PC-3 (cell line): ENCODE measurements around the gene NKIRAS2. TPM values are rescaled to one million over a fixed set of nuclear protein-coding genes. Genes with fewer than 3 reads are reported as not detected.

Experiments used
- ATAC-seq: fragments of 200-7000 bp; cut with Tn5 transposase; 2 replicates; pipeline ENCODE4 v1.9.1; 2020; ENCODE audit warnings: mild to moderate bottlenecking, moderate library complexity
- BruUV-seq: library from RNA; stranded (reverse); fragments of 400-500 nt; replicated peaks from 2 replicates; lab custom pipeline; 2021; lab: Mats Ljungman, UMichigan
- CTCF ChIA-PET: fragments of 300-600 bp; sonication (Branson Sonifier 250); formaldehyde crosslinking; loops from one replicate; lab custom pipeline; 2022; ENCODE audit warnings: antibody characterized with exemption; lab: Charles Lee
- POLR2A ChIA-PET: fragments of 300-600 bp; sonication (Branson Sonifier 250); formaldehyde crosslinking; loops from one replicate; lab custom pipeline; 2022; ENCODE audit warnings: antibody characterized with exemption; ENCODE audit not compliant: unreplicated experiment; lab: Charles Lee
- DNase-seq: peaks from one replicate; pipeline ENCODE4 v3.0.0-alpha.2; 2015
- H2AFZ ChIP-seq: fragments of 300-600 bp; sonication (generic); 2 replicates; pipeline ENCODE4 v1.6.0; 2016; ENCODE audit warnings: antibody characterized with exemption, low read length
- H3F3A ChIP-seq: fragments of 300-600 bp; sonication (generic); one replicate; pipeline ENCODE4 v1.6.0; 2017; ENCODE audit warnings: antibody characterized with exemption, low read length, control low read depth, mild to moderate bottlenecking; ENCODE audit not compliant: unreplicated experiment
- H3K27ac ChIP-seq: fragments of 300-600 bp; sonication (generic); 2 replicates; pipeline ENCODE4 v1.5.1; 2016; ENCODE audit warnings: mild to moderate bottlenecking, low read length
- H3K27me3 ChIP-seq: fragments of 300-600 bp; sonication (generic); 2 replicates; pipeline ENCODE4 v1.6.1; 2016; ENCODE audit warnings: low read length, mixed read lengths
- H3K36me3 ChIP-seq: fragments of 300-600 bp; sonication (generic); 2 replicates; pipeline ENCODE4 v1.6.1; 2016; ENCODE audit warnings: low read depth, mixed run types, low read length, mixed read lengths
- H3K4me1 ChIP-seq: fragments of 300-600 bp; sonication (generic); 2 replicates; pipeline ENCODE4 v1.5.1; 2016; ENCODE audit warnings: low read length; ENCODE audit not compliant: insufficient read depth
- H3K4me2 ChIP-seq: fragments of 300-600 bp; sonication (generic); 2 replicates; pipeline ENCODE4 v1.6.0; 2016; ENCODE audit warnings: low read length
- H3K4me3 ChIP-seq: fragments of 300-600 bp; sonication (generic); 2 replicates; pipeline ENCODE4 v1.5.1; 2016; ENCODE audit warnings: mild to moderate bottlenecking, low read length, mixed read lengths
- H3K79me2 ChIP-seq: fragments of 300-600 bp; sonication (generic); 2 replicates; pipeline ENCODE4 v1.6.1; 2017; ENCODE audit warnings: low read length, mixed read lengths
- H3K9ac ChIP-seq: fragments of 300-600 bp; sonication (generic); 2 replicates; pipeline ENCODE4 v1.6.0; 2016; ENCODE audit warnings: mild to moderate bottlenecking, low read length
- H3K9me2 ChIP-seq: fragments of 300-600 bp; sonication (generic); replicated peaks from 2 replicates; pipeline ENCODE4 v1.6.1; 2016; ENCODE audit warnings: mixed run types, low read length, mixed read lengths
- H3K9me3 ChIP-seq: fragments of 300-600 bp; sonication (generic); 2 replicates; pipeline ENCODE4 v1.6.1; 2016; ENCODE audit warnings: low read length, mixed read lengths
- H4K20me1 ChIP-seq: fragments of 300-600 bp; sonication (generic); 2 replicates; pipeline ENCODE4 v1.6.1; 2016; ENCODE audit warnings: low read length, mixed read lengths
- CTCF ChIP-seq: fragments of 300-600 bp; sonication (generic); conservative IDR thresholded peaks from 2 replicates; pipeline ENCODE4 v1.5.1; 2017; ENCODE audit warnings: antibody characterized with exemption, low read depth, mild to moderate bottlenecking, low read length
- EZH2 ChIP-seq: fragments of 300-600 bp; sonication (generic); IDR thresholded peaks from one replicate; pipeline ENCODE4 v1.6.1; 2017; ENCODE audit warnings: antibody characterized with exemption, mild to moderate bottlenecking, low read length; ENCODE audit not compliant: unreplicated experiment
- EZH2phosphoT487 ChIP-seq: fragments of 300-600 bp; sonication (generic); IDR thresholded peaks from 2 replicates; pipeline ENCODE4 v1.6.1; 2018; ENCODE audit warnings: mild to moderate bottlenecking, antibody characterized with exemption, low read length, borderline replicate concordance
- intact Hi-C: fragments of 100-400 bp; cut with micrococcal nuclease; formaldehyde crosslinking; loops from 2 replicates; pipeline ENCODE4 v1.9.0; 2023
- total RNA-seq: library from RNA; depleted of rRNA; stranded (reverse); fragments of >200 nt; gene quantifications from 2 replicates; pipeline ENCODE4 v1.2.3, GENCODE V29; 2014

The NKIRAS2 gene
- total RNA-seq, 1 experiment from 2014 or later, result 39.4 TPM

GRCh38 chr17:42027961-42028790, 8.3 kb downstream of the NKIRAS2 start:
- intact Hi-C loops, result no loop called here
- no peak overlapping the region for H3K4me2 ChIP-seq
- ATAC-seq, result no peak

GRCh38 chr17:42028791-42029127, 8.9 kb downstream of the NKIRAS2 start:
- no peak overlapping the region for H3K4me2 ChIP-seq
- H3K4me3 ChIP-seq, result no peak overlapping the region
- ChIA-PET CTCF (no interaction called here), POLR2A (no interaction called here)
- no peak overlapping the region for H3K9ac ChIP-seq
- no peaks in the 10 kb centered on the region for H3K9me2 ChIP-seq
- H3K4me1 ChIP-seq, result peaks cover 12% of the 10 kb centered on the region; the same call in 1 of the 2 replicates
- no peaks in the 10 kb centered on the region for H3K27me3 ChIP-seq
- no peak for ATAC-seq
- H3K27ac ChIP-seq, result no peak overlapping the region
- no peaks in the 10 kb centered on the region for H3K36me3 ChIP-seq
- H3K9me3 ChIP-seq, result no peaks in the 10 kb centered on the region
- DNase-seq, result no peak
- no peak overlapping the region for H2AFZ ChIP-seq
- BruUV-seq, result no TSS peak
- H4K20me1 ChIP-seq, result no peaks in the 10 kb centered on the region
- intact Hi-C loops, result no loop called here
- TF ChIP-seq EZH2phosphoT487 (no peak), CTCF (0 out of 2 replicates have a peak, but pooled peaks have one; percentile 19), EZH2 (no peak)
- H3F3A ChIP-seq, result no peaks in the 10 kb centered on the region
- no peaks in the 10 kb centered on the region for H3K79me2 ChIP-seq

More at GRCh38 chr17:42027961-42028790, 8.3 kb downstream of the NKIRAS2 start:
- Histone ChIP-seq H3F3A (no peaks in the 10 kb centered on the region), H3K36me3 (no peaks in the 10 kb centered on the region), H3K27ac (no peak overlapping the region), H2AFZ (no peak overlapping the region), H3K4me3 (no peak overlapping the region), H3K9me2 (no peaks in the 10 kb centered on the region), H3K79me2 (no peaks in the 10 kb centered on the region), H3K9me3 (no peaks in the 10 kb centered on the region), H3K9ac (no peak overlapping the region), H4K20me1 (no peaks in the 10 kb centered on the region), H3K27me3 (no peaks in the 10 kb centered on the region), H3K4me1 (peaks cover 12% of the 10 kb centered on the region; the same call in 1 of the 2 replicates)
- POLR2A ChIA-PET, result no interaction called here
- CTCF ChIA-PET, result no interaction called here
- TF ChIP-seq EZH2phosphoT487 (no peak), CTCF (peak; percentile 38; the same call in 1 of the 2 replicates), EZH2 (no peak)
- peak; percentile 18 for DNase-seq
- no TSS peak for BruUV-seq

GRCh38 chr17:42031584-42031983, 11.7 kb downstream of the NKIRAS2 start:
- no peaks in the 10 kb centered on the region for H3K79me2 ChIP-seq
- POLR2A ChIA-PET, result no interaction called here
- TF ChIP-seq CTCF, result no peak
- TF ChIP-seq EZH2phosphoT487, result no peak
- TF ChIP-seq EZH2, result no peak

More at GRCh38 chr17:42031584-42031983, 11.7 kb downstream of the NKIRAS2 start:
- Histone ChIP-seq H2AFZ (no peak overlapping the region), H3K4me3 (no peak overlapping the region), H3K27me3 (no peaks in the 10 kb centered on the region), H3K4me2 (no peak overlapping the region), H3K4me1 (no peaks in the 10 kb centered on the region), H3K9me3 (no peaks in the 10 kb centered on the region), H3K36me3 (no peaks in the 10 kb centered on the region), H3K9me2 (no peaks in the 10 kb centered on the region), H3K9ac (no peak overlapping the region), H4K20me1 (no peaks in the 10 kb centered on the region), H3K27ac (no peak overlapping the region), H3F3A (no peaks in the 10 kb centered on the region)
- intact Hi-C loops, result no loop called here
- DNase-seq (no peak), ATAC-seq (no peak)
- CTCF ChIA-PET, result no interaction called here
- BruUV-seq, result no TSS peak
